AML-193 (cell line): ENCODE measurements around the gene GPC1.

Source experiments
- DNase-seq, 2 experiments: peaks; one replicate each; lab custom pipeline; 2025; lab: John Stamatoyannopoulos, UW

The GPC1 gene

DNA sequence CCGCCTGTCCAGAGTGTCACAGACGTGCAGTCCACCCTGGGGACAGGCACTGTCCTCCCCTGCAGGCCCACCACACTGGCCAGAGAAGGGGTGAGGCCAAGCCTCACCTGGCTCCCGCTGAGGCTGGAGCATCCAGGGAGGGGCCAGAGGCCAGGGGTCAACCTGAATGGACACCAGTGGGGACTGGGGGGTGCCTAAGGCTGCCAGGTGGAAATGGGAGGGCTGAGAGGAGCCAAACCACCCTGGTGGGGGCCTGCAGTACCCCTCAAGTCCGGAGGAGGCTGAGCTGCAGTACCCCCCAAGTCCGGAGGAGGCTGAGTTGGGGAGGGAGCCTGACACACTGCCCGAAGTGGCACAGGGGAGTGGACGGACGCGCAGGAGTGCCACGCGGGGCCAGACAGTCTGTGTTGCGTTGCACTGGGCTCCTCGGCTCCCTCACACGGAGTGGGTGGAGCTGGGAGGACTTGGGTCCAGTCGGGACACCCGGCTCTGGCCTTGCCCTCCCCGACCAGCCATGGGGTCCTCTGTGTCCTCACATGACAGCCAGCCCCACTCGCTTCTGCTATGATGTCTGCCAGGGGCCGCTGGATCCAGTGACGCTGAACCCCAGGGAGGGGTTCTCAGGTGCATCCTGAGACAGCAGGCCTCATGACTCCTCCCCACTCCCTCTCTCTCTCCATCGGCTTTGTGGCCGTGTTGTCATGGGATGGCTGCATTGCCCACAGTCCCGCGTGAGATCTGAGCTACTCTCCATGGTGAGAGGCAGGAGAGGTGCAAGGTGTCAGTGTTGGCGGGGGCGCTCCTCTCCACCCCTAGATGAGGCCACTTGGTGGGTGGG lies 22.3 kb upstream of the GPC1 start:
- DNase-seq = no peak

DNA sequence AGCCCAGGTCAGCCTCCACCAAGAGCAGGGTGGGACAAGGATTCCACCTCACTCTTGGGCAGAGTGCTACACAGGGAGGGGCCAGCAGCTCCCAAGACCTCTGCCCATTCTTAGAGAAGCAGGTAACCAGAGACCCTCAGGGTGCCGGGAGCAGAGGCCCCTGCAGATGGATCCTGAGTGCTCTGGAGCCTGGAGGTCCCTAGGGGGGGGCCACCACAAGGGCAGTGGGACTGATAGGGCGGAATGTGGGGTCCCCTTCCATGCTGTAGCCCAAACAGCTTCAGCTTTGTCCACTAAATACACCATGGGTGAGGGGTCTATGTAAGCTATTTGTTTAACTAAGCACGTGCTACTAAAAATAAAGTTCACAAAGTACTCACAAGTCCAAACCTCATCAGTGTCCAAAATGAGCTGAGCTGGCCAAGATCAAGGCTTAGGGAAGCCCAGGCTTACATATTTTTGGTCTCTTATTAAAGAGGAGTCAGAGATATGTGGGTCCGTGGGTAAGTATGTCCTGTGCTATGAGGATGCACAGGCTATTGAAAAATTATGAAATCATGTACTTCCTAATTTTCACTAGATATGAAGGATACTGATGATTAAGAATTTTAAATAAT lies 21.5 kb upstream of the GPC1 start:
- no peak for DNase-seq

DNA sequence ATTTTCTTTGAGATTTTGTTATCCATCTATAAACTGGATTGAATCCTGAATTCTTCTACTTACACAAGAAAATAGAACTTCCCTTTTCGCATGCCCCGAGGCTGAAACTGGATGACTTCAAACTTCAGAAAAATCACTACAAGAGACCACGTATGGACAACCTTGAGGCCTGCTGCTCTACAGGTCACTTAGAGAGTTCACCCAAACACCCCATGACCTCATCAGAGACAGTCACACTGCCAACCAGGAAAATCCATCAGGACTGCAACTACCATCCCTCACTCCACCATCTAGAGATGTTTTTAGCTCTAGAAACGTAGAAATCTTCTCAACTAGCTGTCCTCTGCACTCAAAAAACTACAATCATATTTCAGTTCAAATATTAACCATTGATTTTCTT lies 18.6 kb upstream of the GPC1 start:
- DNase-seq = no peak

DNA sequence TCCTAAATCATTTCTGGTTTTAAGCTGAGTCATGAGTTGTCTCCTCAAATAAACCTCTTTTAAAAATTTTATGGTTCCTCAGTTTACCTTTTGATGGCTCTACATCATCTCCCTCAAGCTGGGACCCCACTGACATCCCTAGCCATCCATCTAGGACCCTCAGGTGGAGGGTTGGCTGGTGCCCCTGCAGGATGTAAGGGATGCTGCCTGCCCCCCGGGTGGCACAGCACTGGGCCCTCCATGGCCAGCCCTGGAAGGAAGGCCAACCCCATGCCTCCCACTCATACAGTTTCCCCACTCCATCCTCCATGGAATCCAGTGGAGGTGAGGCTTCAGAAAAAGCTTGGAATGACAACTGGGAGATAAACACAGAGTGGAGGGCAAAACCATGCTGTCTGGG lies 17.2 kb upstream of the GPC1 start:
- no peak for DNase-seq

DNA sequence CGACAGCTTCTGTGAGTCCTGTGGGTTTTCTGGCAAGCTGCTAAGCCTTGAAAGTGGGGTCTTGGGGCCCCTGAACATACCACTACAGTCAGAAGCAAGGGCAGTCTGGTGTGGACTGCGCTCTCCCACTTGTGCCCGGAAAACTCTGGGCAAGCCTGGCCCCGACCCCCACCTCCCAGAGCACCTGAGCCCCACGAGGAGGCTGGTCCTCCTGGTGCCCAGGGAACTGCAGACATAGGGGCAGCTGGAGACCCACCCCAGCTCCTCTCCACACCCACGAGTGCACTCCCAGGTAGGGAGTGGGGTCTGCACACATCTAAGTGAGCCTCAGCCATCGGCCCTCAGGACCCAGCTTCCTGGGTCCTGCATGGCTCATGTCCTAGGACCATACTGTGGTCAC lies 16.2 kb upstream of the GPC1 start:
- DNase-seq = no peak

DNA sequence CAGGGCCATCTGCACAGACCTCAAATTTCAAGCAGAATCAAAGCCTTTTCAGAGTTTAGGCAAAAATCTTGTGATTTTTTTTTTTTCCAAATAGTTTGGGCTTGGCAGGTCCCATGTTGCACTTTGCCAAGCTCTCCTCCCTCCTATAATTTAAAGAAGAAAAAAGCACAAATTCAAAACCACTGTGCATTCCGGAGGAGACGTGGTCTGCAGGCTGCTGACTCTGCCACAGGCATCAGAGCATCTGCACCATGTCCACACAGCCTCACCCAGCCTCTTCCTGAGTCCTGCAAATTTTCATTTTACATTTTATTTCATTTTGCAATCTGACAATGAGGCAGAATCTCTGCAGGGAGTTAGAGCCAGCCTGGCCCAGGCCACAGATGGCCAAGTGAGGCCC lies 15.7 kb upstream of the GPC1 start:
- DNase-seq = no peak

DNA sequence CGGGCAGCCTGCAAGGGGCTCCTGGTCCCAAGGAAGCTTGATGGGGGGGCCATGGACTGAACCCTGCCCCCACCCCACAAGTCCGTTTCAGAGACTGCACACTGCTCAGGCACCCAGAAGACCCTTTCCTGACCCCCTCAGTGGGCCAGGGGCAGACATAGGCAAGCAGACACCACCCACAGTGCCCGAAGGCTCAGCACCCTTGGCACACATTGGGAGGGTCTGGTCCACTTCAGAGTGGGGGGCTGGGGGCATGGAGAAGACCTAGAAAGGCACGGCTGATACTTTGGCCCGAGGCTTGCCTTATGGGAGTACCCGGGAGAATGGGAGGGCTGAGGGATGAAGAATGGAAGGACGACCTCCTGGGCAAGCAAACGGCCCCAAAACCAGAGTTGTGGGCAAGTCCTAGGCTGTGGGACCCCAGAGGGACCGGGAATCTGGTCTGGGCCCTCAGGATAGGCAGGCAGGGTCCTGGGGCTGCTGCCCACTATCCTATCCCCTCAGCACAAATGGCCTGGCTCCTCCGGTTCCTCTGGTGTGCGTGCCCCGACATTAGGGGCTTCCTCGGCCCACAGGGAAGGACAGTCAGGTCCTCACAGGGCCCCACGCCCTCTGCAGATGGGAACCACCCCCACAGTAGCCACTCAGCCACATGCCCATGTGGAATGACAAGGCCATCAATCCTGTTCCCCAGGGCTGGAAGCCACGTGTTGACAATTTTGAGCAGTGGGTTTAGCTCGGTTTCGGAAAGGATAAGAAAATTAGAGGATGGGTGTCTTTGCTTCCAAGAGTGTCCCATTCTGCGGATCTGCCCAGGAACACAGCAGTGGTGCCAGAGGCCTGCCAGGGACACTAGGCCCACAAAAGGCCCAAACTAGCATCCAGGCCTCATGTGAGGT lies 15.0 kb upstream of the GPC1 start:
- no peak for DNase-seq

DNA sequence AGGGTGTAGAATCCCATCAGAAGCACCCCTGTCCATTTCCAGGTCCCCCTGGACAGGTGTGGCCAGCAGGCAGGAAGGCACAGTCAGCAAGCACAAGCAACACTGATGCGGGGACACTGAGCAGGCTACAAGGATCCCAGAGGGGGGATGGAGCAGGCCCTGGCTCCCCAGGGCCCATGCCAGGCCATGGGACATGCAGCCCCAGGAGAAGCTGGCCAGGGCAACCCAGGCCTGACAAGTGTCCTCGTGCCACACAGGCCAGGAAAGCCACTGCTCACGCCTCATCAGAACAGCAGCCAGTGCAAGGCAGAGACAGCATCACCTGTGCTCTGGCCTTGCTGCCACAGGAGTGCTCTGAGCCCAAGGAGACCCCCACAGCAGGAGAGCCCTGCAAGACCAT lies 14.1 kb upstream of the GPC1 start:
- DNase-seq = no peak

DNA sequence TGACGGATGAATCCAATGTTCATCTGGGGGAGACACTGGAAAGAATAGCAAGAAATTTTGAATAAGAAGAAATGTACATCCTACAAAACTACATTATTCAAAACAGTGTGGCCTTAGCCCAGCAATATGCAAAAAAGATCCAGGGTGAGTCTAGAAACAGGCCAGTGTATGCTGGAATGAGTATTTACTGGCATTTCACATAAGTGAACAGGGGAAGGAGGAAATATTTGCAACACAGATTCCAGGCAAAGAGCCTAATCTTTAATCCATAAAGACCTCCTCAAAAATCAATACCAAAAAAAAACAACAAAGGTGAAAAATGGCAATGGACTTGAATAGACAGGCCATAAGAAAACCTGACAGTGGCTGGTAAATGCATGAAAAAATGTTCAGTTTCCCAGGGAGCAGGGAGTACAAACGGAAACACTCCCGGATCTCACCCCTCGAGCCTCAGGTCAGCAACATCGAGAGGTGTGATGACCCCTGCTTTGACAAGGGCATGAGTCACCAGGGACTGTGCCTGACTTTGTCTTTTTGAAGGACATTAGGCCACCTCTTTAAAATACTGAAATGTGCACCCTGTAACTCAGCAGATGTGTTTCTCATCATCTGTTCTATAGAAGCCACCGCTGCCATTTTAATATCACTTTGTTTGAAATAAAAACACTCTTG lies 12.7 kb upstream of the GPC1 start:
- DNase-seq = no peak

DNA sequence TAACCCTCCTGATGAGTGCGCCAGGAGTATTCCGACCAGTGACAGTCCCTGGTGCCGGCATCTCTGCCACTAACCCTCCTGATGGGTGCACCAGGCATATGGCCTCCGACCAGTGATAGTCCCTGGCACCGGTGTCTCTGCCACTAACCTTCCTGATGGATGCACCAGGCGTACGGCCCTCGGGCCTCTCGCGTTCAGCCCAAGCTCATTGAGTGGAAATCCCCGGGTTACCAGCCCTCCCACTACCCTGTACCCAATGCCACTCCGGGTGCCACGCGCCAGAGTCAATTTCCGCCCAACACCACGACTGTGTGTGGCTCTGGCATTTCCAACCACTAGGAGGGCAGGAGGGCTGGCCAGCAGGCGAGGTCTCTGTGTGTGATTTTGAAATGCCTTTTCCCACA lies 11.7 kb upstream of the GPC1 start:
- no peak for DNase-seq

DNA sequence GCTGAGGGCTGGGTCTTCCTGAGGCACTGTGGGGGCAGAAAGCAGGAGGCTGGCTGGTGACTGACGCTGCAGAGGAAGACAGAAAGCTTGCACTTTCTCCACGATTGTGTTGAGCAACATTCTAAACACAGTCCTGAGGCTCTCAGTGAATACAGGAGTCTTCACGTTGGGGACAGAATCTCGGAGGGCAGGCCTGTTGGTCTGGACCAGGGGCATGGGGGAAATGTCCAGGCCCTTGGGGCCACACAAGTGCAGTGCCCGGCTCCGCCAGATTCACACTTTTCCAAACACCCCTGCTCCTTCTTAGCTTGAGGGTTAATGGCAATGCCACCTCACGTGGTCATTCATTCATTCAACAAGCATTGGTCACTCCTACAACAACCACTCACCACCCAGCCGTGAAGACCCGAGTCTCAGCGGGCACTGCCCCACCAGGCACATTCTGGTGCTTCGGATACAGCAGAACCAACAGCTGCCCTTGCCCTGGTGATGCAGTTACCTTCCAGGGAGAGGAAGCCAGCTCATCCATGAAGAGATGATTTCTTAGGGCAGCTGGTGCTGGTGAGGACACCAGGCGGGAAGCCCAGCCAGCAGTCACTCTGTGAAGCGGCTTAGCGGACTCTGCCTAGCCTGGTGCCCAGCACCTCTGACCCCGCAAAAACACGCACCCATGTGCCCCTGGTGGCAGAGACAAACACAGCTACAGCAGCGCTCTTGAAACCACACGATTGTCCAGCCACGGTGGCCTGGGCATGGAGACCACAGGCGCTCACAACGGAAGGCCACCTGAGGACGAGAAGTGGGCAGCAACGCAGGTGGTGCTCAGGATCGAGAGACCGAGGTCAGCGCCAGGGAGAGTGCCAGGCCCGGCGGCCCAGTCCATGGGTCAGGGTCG lies 10.9 kb upstream of the GPC1 start:
- no peak for DNase-seq

DNA sequence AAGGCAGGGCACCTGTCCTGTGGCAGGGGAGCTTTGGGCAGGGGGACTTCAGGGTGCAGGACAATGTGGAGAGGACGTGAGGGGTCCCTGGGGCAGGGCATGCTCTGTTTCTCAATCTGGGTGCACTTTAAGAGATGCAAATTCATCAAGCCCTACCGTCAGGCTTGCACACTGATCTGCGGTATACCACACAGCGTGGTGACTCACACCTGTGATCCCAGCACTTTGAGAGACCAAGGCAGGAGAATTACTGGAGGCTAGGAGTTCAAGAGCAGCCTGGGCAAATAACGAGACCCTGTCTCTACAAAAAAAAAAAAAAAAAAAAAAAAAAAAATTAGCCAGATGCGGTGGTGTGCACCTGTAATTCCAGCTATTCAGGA lies 10.2 kb upstream of the GPC1 start:
- no peak for DNase-seq

DNA sequence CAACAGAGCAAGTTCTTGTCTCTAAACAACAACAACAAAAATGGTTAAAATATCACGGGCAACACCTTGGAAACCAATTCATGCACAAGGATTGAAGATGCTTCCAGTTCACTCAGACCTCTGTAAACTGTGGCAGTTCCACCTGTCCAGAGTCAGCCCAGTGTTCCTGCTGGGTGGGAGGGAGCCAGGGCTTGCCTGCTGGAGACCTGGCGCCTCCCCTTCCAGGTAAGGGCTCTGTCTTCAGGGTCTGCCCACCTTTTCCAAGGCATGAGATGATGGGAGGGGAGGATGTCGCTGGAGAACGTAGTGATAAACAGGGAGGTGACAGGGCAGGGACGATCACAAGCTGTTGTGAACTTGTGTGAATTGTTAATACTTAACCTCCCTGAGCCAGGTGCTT lies 9.8 kb upstream of the GPC1 start:
- no peak for DNase-seq

DNA sequence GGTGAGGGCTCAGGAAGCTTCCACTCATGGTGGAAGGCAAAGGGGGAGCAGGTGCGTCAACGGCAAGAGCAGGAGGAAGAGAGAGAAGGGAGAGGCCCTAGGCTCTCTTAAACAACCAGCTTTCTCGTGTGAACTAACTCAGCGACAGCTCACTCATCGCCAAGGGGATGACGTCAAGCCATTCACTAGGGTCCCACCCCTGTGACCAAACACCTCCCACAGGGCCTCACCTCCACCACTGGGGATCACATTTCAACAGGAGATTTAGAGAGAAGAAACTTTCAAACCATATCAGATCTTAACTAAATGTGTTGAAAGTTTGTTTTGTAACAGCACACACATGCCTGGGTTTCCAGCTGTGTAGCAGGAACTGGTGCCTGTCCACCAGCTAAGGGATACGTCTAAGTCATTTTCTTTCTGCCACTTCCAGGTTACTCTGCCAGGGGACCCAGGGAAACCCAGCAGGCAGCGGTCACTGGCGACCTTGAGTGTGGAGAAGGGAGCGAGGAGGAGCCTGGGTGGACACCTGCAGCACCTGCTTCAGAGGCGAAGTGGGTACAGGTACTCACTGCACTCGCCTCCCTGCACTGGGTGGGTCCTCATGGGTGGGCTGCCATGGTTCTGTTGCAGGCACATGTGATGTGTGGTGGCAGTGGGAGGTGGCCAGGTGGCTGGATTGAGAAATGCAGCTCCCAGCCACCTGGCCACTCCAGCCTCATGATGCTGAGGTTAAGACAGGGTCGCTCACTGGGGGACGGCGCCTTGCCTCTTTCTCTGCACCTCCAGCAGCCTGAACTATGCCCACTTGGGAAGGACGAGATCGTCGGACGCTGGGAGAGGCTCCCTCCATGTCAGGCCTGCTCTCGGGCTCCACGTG lies 8.4 kb upstream of the GPC1 start:
- DNase-seq = no peak

DNA sequence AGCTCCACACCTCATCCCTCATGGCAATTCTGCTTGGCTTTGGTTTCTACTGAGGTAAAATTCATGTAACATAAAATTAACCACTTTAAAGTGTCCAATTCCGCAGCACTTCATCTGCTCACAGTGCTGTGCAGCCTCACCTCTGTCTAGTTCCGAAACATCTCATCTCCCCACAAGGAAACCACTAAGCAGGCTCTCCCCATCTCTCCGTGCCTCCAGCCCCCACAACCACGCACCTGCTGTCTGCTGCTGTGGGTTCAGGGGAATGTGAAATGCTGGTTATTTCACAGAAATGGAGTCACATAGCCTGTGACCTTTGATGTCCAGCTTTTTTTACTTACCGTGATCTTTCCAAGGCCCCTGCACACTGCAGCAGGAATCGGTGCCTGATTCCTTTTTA lies 7.7 kb upstream of the GPC1 start:
- DNase-seq = no peak

DNA sequence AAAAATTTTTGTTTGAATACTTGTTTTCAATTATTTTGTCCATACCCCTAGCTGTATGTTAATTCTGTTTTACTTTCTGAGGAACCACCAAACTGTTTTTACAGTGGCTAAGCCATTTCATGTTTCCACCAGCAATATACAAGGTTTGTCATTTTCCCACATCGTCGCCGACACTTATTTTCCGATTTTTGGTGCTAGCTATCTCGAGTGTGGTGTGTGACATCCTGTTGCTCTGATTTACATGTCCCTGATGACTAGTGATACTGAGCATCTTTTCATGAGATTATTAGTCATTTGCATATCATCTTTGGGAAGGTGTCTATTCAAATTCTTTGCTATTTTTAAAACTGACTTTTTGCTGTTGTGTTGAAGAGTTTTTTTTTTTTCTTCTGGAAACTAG lies 7.2 kb upstream of the GPC1 start:
- no peak for DNase-seq

DNA sequence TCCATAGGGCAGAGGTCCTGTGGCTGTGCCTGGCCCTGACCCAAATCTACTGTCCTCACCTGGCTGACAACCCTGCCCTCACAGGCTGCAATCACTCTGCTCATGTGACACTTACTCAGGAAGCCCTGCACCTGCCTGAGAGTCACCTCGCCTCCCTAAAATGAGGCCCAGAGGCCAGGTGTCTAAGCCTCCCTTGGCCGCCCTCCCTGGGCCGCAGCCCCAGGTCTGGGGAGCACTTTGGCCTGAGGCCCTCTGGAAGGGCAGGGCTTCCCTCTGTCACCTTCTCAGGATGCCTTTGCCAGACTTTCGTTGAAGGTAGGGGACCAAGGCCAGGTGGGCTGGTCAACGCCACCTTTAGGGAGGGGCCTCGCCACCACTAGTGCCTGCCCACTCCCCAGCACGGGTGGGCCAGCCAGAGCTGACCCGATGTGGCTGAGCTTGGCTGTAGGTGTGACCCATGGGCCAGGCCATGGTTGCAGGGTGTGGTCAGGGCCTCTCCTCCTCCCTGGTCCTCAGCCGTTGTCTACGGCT lies 6.1 kb upstream of the GPC1 start:
- no peak for DNase-seq

DNA sequence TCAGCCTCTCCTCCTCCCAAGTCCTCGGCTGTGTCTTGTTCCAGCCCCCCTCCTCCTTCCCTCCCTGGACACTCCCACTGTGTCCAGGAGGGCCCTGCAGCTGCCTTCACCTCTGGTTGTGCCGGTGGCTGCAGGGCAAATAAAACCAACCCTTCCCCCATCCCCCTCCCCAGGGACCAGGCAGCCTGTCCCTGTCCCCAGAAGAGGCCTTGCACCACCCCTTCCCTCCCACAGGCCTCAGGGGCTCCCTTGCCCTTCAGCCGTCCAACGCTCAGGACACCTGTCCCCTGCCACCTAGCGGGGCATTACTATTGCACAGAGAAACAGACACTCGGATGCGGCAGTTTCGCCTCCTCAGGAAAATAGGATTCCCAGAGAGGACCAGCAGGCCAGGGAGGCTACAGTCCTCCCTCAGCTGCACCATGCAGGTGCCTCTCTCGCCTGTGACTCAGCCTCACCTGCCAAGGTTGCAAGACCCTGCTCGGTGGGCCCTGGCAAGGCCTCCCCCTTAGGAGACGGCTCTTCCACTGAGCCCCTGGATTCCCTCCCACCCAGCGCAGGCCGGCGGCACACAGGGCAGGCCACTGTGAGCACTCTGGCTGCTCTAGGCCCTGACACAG lies 5.5 kb upstream of the GPC1 start:
- no peak for DNase-seq

DNA sequence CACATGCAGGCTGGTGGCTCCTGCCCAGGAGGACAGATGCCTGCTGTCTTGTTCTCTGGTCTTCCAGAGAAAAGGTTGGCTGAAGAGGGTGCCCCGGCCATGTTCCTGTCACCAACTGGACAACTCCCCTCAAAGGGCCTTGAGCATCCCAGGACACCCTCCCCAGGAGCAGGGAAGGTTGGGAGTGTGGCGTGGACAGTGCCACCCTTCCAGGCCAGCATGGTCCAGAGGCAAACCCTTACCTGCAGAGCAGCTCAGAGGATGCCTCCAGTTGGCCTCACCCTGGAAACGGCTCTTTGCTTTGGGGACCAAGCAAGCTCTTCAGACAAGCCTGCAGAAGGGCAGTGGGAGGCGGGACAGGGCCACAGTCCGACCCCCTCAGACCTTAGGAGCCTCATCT lies 4.9 kb upstream of the GPC1 start:
- DNase-seq = no peak

DNA sequence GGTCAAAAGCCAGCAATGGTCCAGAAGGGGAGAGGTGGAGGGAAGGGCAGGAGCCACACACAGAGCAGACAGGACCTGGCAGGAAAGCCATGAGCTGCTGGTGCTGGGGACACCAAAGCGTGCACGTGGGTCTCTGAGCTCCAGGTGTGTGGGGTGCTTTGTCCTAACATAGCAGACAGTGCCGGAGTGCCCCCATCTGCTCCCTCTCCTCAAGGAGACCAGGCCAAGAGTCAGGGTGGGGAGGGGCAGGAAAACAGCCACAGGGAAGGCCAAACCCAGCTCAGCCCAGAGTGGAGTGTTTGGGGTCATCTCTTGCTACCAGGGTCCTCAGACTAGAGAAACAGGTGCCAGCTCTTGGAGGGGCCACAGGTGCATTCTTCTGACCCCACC lies 4.2 kb upstream of the GPC1 start:
- no peak for DNase-seq
